ENCODE measurements around the gene NDUFA5. TPM values are rescaled to one million over a fixed set of nuclear protein-coding genes. Genes with fewer than 3 reads are reported as not detected.

NDUFA5 gene
- total RNA-seq, 1 donor from 2014 or later, result 87.0 TPM

GRCh38 chr7:123571684-123572083, 14.1 kb upstream of the NDUFA5 start:
- no peaks in the 10 kb centered on the region for H3K9me3 Mint-ChIP-seq (ENCODE audit: low read depth)
- TF ChIP-seq CTCF (IDR thresholded peaks at IDR 0.05; ENCODE audit: unreplicated experiment), result no peak
- no peaks in the 10 kb centered on the region for H3K4me1 Mint-ChIP-seq (ENCODE audit: low read depth)
- H3K27ac Mint-ChIP-seq, result no peak overlapping the region
- H3K4me3 Mint-ChIP-seq (ENCODE audit: low read depth), result no peak overlapping the region
- DNase-seq (ENCODE audit: low spot score, unreplicated experiment), result no peak
- H3K36me3 Mint-ChIP-seq (ENCODE audit: insufficient read depth), result no peaks in the 10 kb centered on the region
- no peaks in the 10 kb centered on the region for H3K27me3 Mint-ChIP-seq

- no peak overlapping the region for H3K4me3 Mint-ChIP-seq (ENCODE audit: low read depth)
- no peaks in the 10 kb centered on the region for H3K4me1 Mint-ChIP-seq (ENCODE audit: low read depth)
- TF ChIP-seq CTCF (IDR thresholded peaks at IDR 0.05; ENCODE audit: unreplicated experiment), result no peak
- no peaks in the 10 kb centered on the region for H3K36me3 Mint-ChIP-seq (ENCODE audit: insufficient read depth)
- H3K27ac Mint-ChIP-seq, result no peak overlapping the region
- H3K27me3 Mint-ChIP-seq, result no peaks in the 10 kb centered on the region
- H3K9me3 Mint-ChIP-seq (ENCODE audit: low read depth), result no peaks in the 10 kb centered on the region
- no peak for DNase-seq (ENCODE audit: low spot score, unreplicated experiment)
These were observed 13.6 kb upstream of the NDUFA5 start for GRCh38 chr7:123571187-123571586.

- Mint-ChIP-seq H3K4me3 (ENCODE audit: low read depth) (no peak overlapping the region), H3K4me1 (ENCODE audit: low read depth) (no peaks in the 10 kb centered on the region), H3K27ac (no peak overlapping the region), H3K36me3 (ENCODE audit: insufficient read depth) (no peaks in the 10 kb centered on the region), H3K9me3 (ENCODE audit: low read depth) (no peaks in the 10 kb centered on the region), H3K27me3 (no peaks in the 10 kb centered on the region)
- no peak for TF ChIP-seq CTCF (IDR thresholded peaks at IDR 0.05; ENCODE audit: unreplicated experiment)
- DNase-seq (ENCODE audit: low spot score, unreplicated experiment), result no peak
These were observed 13.0 kb upstream of the NDUFA5 start for GRCh38 chr7:123570390-123571182.

GRCh38 chr7:123569352-123570010, 11.9 kb upstream of the NDUFA5 start:
- Mint-ChIP-seq H3K27me3 (no peaks in the 10 kb centered on the region), H3K4me3 (ENCODE audit: low read depth) (no peak overlapping the region), H3K9me3 (ENCODE audit: low read depth) (no peaks in the 10 kb centered on the region), H3K36me3 (ENCODE audit: insufficient read depth) (no peaks in the 10 kb centered on the region), H3K27ac (no peak overlapping the region), H3K4me1 (ENCODE audit: low read depth) (no peaks in the 10 kb centered on the region)
- no peak for DNase-seq (ENCODE audit: low spot score, unreplicated experiment)
- no peak for TF ChIP-seq CTCF (IDR thresholded peaks at IDR 0.05; ENCODE audit: unreplicated experiment)

GRCh38 chr7:123562121-123562520, 4.5 kb upstream of the NDUFA5 start:
- Mint-ChIP-seq H3K9me3 (ENCODE audit: low read depth) (no peaks in the 10 kb centered on the region), H3K4me1 (ENCODE audit: low read depth) (peaks cover 4% of the 10 kb centered on the region), H3K4me3 (ENCODE audit: low read depth) (no peak overlapping the region), H3K27ac (no peak overlapping the region), H3K36me3 (ENCODE audit: insufficient read depth) (no peaks in the 10 kb centered on the region), H3K27me3 (no peaks in the 10 kb centered on the region)
- TF ChIP-seq CTCF (IDR thresholded peaks at IDR 0.05; ENCODE audit: unreplicated experiment), result no peak
- no peak for DNase-seq (ENCODE audit: low spot score, unreplicated experiment)

Measured in progenitor cell of endocrine pancreas (in vitro differentiated cells).